ENCODE data around the gene CLCA1.

The CLCA1 gene

DNA sequence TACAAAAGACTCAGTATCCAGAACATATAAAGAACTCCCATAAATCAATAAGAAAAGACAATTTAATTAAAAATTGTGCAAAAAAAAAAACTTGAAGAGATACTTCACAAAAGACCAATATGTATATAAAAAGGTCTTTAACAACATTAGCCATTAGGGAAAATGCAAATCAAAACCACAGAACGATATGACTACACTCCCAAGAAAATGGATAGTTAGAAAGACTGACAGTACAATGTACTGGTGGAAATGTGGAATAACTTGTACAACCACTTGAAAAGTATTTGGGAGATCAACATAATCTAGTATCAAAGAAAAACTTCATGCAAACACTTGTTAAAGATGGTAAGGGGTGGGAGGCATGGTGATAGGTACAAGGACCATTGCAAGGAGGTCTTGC lies 3.9 kb upstream of the CLCA1 start:
- DNase-seq = no peak

DNA sequence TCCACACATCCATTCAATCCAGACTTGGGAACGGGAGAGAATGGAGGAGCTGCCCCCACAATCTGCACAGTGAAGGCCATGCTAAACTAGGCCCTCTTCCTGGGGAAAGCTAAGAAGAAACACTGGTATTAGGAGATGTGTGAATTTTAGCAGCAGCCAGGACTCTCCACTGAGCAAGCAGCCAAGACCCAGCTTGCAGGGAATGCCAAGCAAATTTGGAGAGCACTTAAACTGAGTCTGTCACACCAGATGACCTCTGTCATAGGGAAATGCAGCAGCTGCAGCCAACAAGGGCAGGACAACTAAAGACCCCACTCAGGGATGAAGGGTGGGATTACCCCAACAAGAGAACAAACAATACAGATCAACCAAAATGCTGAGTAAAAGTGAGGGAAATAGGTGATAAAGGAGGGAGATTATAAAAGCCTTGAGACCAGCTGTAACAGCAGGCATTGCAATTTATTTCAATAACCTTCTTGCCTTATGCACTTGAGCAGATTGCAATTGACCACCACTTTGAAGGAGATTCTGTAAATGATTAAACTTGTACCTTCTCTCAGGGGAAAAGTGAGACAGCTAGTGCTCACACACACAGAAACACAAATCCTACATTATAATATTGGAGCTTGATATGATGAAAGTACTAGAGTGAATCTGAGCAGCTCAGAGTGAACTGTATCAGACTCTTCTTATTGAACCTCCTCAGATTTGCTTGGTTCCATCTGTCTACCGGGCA lies 2.5 kb upstream of the CLCA1 start:
- DNase-seq = peak; percentile 74

DNA sequence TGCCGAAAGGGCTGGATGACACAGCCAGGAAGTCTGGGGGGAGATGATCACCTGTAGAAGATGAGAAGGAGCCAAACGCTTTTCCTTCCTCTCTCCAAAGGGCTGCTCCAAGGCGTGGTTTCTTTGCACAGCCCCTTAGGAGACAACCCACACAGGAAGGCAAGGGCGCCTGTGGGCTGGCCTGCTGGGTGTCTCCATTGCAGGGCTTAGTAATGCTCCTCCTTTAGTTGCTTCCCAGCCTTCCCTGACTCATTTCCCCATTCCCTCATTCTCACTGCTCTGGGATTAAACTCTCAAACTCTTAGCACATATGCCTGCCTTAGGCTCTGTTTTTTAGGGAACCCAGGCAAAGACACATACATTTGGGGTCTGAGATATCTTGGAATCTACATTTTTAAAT lies 1.7 kb upstream of the CLCA1 start:
- DNase-seq = no peak

DNA sequence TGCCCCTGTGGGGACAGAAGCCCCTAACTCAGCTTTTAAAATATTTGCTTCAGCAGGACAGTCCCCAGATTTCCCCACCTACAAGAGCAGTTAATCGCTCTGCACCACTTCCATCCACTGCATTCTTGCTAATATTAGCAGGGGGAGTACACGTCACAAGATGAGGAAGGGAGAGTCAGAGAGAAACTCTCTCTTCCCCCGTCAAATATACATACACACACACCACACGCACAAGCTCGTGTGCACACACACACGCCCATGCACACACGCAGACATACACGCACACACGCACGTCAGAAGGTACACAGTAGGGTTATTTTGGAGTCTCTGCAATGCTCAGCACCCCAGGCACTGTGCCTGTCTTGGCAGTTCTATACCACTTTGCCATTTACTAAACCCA lies 2.1 kb downstream of the CLCA1 start:
- no peak for DNase-seq

DNA sequence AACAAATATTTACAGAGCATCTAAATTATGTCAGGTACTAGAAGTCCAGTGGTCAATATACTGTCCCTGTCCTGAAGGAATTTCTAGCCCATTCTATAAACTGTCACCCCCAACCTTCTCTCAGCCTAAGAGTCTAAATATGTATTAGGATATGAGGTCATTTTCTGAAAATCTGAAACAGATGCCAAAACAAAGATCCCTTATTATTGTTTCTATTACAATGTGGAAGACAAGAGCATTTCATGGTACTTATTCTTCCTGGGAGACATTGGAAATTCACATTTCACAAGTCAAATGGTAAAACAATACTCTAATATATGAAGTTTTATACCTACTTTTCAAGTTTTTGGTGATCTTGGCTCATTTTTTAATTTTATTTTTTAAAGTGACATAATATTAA lies 2.6 kb downstream of the CLCA1 start:
- DNase-seq = no peak

DNA sequence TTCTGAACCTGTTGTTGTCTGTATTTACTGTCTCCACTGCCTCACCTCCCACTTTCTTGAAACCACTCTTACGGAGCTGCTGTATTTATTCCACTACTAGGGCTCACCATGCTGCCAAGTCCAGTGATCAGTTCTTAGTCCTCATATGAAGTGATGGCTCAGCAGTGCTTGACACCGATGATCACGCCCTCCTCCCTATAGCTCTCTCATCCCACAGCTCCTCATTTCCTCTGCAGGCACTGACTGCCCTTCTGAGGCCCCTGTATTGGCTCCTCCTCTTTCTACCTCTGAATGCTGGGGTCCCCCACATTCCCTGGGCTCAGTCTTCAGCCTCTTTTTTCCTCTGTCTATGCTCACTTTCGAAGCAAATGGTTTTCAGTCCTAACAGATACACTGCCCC lies 3.4 kb downstream of the CLCA1 start:
- no peak for DNase-seq

DNA sequence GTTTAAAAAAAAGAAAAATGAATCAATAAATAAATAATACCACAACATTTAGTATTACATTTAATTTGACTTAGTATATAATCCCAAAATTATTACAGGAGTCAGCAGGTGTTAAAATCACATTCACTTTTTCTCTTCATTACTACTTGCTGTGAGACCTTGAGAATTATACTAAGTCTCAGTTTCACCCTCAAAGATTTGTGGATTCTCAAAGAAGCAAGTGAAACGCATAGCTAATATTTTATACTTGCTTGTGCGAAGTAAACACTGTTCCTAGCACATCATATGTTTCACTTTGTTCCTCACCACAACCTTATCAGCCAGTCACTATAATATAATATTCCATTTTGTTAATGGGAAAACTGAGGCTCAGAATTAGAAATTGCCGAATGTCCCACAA lies 4.0 kb downstream of the CLCA1 start:
- DNase-seq = no peak

DNA sequence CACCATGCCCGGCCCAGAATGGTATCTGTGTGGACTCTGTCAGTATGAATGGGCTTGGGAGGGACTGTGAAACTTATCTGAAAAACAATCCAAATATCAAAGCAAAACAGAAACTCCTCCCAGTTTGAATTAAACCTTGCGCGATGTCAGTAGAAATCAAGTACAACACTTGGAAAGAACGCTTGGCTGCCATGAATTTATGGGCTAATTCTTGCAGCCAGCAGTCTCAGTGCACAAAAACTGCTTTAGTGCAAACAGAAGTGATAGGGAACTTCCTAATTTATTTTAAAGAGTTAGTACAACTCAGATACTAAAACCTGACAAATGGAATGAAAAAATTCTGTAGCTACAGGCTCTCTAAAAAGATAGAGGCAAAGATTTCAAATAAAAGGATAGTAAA lies 8.5 kb downstream of the CLCA1 start:
- no peak for DNase-seq

DNA sequence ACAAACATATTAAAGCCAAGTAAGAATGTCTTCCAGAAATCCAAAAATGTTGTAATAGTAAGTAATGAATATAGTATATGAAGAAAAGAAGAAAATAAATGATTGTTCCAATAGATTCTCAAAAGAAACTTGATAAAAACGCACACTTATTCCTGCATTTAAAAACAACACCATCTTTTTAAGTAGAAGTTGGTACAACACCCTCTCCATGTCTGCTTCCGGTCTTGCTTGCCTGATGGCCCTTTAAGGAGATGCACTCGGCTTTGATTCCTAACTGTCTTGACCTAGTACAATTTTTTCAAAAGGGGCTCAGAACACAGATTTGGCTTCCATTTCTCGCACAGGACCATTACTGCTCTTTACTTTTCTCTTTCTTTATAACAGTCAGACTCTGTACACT lies 9.0 kb downstream of the CLCA1 start:
- DNase-seq = no peak

DNA sequence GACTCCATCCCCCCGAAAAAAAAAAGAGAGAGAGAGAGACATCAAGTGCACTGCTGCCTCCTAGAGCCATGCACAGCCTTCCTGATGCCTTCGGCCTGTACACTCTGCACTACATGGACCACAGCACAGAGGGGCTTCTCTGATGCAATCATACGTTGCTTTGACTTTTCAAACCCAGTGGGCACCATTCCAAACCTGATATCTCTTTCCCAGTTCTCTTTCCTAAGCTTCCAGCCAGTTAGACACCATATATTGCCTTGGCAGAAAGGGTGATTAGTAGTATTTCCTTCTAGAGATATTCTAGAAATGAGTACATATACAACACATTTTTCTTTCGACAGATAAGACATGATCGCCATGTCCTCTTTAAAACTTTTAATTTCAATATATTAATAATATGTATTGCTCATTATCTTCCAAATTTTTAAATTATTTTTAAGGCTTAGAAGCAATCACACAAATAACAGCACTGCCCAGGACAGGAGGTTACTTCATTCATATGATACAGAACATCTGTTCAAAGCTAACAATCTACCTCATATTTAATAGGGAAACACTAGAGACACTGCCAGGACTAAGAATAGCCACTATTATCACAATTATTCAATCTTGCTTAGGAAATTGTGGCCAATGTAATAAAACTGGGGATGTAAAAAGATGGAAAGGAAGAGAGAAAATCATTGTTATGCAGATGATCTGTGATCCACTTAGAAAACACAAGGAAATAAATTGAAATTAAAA lies 9.9 kb downstream of the CLCA1 start:
- no peak for DNase-seq

DNA sequence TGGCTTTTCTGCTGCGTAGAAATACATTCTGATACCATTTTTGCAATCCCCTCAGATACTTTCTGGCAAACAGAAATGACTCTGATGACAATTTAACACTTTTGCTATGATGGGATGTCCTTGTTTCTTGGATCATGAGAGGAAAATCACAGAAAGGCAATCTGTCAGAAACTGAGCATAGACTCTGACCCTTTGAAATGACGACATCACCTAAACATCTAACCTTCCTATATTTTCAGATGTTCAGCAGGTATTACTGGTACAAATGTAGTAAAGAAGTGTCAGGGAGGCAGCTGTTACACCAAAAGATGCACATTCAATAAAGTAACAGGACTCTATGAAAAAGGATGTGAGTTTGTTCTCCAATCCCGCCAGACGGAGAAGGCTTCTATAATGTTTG lies 13.2 kb downstream of the CLCA1 start:
- no peak for DNase-seq

DNA sequence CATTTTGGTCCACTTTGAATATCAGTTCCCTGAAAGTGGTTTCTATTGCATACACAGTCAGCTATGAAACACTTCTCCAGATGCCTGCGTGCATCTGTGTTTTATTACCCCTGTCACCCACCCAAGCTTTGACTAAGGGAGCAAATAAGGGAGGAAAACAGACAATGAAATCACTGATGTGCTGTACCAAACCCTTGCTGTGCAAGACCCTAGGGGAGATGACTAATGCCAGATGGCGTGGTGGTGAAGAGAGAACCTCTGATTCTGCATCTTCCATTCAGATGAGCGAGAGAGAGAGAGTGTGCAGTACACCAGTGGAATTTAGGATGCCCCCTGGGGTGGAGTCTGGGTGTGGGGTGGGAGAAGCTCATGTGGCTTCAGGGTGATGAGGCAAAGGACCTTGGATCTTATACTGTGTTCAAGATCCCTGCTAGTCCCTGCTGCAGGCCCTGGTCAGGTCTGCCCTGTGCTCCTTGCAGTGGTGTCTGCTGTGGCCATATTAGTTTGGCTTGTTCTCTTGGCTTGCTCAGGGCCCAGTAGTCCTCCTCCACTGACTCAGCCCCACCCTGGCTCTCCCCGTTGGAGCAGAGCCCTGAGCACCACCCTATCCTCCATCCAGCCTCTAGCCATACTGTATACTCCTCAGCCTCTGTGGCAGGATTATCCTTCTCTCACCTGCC lies 18.5 kb downstream of the CLCA1 start:
- DNase-seq = no peak

DNA sequence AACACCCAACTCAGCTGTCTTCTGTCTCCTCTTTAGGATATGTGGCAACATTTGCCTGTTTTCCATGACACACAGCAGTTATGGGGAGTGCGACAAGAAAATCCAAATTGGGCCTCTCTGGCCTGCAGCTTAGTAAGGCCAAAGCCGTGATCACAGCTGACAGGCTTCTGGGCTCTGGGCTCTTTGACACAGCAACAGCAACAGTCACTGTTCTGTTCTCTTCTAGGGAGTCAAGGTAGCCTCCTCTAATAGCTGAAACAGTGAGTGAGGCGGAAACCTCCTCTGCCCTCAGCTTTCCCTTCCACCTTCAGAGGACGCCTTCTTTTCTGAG lies 19.0 kb downstream of the CLCA1 start:
- DNase-seq = no peak

DNA sequence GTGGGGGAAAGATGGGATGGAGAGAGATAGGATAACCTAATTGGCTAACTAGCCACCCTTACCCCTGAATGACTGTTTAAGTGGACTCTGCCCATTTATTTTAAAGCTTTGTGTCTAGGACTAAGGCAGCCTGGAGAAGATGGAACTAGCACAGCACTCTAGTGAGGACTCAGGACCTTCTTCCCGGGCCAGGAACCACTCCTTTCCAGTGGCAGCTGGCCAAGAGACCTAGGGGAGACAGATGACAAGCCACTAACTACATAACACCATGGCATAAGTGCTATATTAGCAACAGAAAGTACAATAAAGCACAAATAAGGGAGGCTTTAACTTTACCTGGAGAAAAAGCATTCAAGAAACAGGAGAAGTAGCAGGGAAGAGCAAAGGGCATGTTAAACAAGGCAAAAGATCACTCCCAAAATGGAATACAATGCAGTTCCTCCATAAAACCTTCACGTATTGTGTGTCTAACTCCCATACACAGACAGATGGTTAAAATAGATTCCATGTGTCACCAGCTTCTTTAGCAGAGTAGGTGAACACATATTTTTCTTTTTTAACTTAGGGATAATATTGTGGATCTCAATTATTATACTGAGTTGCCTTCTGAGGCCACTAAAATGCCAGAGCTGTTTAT lies 20.6 kb downstream of the CLCA1 start:
- no peak for DNase-seq

DNA sequence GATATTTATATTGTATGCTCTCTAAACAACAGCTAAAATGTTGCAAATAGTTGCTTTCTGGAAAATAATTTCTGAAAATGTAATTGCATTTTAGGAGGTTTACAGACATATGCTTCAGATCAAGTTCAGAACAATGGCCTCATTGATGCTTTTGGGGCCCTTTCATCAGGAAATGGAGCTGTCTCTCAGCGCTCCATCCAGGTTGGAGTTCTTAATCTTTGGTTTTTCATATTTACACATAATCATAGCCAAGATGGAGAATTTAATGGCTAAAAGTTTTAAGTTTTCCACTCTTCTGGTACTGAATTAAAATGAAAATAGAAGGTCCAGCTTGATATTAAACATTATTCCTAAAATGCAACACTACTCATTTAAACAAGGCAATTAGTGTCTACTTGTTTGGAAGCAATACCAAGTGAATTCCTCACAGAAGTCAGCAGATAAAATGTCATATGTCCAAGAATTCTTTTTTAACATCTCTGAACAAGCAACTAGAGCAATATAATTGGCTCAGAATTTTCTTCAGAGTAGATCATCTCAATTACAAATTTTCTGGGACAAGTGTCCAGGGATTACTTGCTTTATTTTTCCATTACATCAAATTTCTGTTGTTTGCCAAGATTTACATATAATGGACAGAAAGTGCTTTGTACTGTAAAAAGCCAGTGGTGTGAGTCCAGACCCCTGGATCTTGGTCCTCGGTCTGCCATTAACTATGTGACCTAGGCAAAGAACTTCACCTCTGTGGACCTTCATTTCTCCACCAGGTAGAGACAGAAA lies 22.6 kb downstream of the CLCA1 start:
- no peak for DNase-seq

DNA sequence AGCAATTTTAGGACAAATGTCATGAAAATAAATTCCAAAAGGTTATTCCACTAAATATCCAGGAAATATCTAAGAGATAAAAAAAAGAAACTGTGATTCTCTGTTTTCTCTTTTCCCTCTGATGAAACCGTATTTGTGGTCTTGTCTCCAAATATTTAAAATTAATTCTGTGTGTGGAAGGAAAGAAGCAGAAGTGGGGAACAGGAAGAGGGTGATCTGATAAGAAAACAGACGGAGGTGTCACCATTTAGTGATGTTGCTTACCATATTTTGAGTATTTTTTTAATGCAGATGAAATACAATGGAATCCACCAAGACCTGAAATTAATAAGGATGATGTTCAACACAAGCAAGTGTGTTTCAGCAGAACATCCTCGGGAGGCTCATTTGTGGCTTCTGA lies 29.6 kb downstream of the CLCA1 start:
- DNase-seq = no peak

DNA sequence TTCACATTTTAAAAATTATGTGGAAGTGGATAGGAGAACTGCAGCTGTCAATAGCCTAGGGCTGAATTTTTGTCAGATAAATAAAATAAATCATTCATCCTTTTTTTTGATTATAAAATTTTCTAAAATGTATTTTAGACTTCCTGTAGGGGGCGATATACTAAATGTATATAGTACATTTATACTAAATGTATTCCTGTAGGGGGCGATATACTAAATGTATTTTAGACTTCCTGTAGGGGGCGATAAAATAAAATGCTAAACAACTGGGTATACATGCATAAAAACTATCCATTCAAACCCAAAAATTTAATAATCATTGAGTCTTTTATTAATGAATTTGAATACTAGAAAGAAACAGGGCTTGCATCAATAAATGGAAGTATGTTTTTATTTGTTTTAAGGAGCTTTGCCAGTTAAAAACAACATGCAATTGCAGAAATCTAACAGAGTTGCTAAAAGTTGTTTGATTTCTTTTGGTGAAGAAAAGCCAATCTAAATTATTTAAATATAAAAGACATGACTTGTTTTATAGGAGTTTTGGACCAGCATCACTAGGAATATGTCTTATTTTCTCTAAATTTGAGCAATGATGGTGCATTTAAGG lies 31.4 kb downstream of the CLCA1 start:
- peak; percentile 93 for DNase-seq

DNA sequence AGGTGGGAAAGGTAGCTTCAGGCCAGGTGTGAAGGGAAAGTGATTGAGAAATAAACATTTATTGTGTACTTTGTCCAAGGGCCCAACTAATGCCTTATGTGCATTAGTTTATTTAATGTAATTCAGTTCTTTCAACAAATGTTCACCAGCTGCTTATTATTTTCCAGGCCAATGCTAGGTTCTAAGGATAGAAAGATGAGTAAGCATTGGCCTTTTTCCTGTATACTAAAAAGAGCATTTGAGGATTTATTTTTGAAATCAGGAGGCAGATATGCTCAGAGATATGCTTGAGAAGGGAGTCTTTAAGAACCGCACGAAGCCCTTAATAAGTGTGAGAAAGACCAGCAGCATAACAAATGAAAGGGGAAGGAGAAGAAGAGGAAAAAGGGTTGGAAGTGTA lies 32.0 kb downstream of the CLCA1 start:
- DNase-seq = no peak

DNA sequence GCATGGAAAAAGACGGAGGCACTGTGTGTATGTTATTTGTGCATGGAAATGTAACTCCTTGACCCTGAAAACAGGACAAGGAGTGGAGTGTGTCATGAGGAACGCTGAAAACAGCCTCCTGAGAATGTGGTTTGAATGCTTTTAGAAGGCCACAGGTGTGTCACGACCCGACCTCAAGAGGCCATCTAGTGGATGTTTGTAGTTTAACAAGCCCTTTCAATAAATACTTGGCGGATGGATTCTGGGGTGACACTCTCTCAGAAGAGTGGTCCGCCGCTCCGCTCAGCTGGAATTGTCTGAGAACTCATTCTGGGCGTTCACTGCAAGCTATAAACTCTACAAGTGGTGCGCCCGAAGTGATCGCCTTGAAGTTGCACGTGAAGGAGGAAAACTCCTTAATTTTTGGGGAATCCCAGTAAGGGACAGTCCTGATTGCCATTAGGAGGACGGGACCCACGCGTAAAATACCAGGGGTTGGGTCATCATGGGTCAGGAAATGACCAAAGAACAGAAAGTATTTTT lies 33.5 kb downstream of the CLCA1 start:
- DNase-seq = peak; percentile 94

DNA sequence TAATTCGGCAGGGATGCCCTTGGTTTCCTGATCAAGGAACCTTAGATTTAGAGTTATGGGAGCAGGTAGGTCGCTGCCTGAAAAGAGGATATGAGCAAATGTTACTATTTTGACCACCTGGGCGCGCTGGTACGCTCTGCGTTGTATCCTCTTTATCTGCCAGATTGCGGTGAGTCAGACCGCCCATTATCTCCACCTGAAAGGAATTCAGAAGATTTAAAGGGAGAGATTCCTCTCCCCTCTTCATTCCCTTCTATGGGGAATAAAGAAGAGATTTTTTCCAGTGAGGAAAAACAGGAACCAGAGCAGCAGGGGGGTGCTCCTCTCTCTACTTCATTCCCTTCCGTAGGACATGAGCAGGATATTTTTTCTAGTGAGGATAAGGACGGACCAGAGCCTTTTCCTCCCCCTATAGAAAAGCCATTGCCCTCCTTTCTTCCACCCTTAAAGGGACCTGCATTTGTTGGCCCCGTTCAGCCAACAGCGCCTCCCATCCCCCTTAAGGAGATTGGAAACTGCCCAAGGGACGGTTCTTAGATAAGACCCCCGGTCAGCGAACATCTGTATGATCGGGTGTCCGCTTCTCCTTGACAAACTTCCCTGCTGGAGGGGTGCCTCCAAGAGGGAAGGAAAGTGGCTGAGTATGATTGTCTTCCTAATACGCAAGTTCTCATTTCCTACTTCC lies 34.1 kb downstream of the CLCA1 start:
- DNase-seq = peak; percentile 94

DNA sequence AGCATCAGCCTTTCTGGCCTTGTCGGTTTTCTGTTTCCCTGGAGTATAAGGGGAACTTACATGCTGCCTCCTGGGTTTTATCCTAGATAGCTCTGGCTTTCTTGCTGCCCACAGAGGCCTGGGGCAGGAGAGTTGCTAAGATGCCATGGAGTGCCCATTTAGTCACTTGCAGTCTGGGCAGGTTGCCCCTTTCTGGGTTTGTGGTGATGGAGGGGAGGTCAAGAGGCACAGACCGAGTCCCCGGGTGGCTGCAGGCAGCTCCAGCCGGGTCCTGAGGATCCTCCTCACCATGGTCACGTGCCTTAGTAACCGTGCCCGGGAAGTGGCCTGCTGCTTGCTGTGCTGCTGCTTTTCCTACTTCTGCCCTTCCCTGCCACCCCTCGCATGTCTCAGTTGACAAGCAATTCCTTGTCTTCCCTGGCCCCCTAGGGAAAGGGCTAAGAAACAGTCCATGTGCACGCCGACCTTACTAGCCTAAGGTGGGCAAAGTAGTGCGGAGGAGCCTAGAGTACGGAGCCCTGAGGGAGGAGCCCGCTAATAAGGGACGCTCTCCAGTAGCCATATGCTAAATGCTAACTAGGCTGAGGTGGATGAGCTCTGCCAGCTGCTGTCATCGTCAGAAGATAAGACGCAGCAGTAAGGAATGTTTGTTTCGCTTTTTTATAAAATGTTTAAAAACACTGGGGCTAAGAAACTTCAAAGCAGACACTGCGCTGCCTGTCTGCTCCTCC lies 34.8 kb downstream of the CLCA1 start:
- peak; percentile 89 for DNase-seq
